OCI-LY3 (cell line): Measurements from ENCODE around the gene GPR160.
A peak's percentile ranks its signal among the peaks of the same experiment; 100 is the strongest.

ENCODE experiments used
- CTCF ChIP-seq: fragments of 200-600, 300-600 bp; sonication (generic); IDR thresholded peaks from 2 replicates; pipeline ENCODE4 v1.5.1; 2014; ENCODE audit warnings: antibody characterized with exemption, low read length, low read depth
- EZH2phosphoT487 ChIP-seq: fragments of 200-600 bp; shearing (Covaris generic); IDR thresholded peaks from 2 replicates; pipeline ENCODE4 v1.6.1; 2018; ENCODE audit warnings: antibody characterized with exemption, mixed run types, low read depth

GRCh38 chr3:170044795-170045244, 7.0 kb downstream of the GPR160 start:
- TF ChIP-seq CTCF (no peak), EZH2phosphoT487 (peak; percentile 73; the same call in 1 of the 2 replicates)
